ENCODE data around the gene GPR83.
A peak's percentile ranks its signal among the peaks of the same experiment; 100 is the strongest.
"Not testable (repeated sequence)": the region's sequence is repeated elsewhere in the genome, so short reads cannot be mapped to it uniquely, and the experiment has no call there.

Gene GPR83

GRCh38 chr11:94400839-94401772 lies at the start of gene GPR83:
Gene GPR83 (minus strand): TSS chr11:94401419. CDS start chr11:94401247, 172 bp downstream.
- no peak for DNase-seq

GRCh38 chr11:94450048-94450447 lies 48.8 kb upstream of the GPR83 start:
- DNase-seq = no peak

- no peak for DNase-seq
These were observed 48.2 kb upstream of the GPR83 start for GRCh38 chr11:94449437-94449836.

- DNase-seq = no peak
These were observed 47.8 kb upstream of the GPR83 start for GRCh38 chr11:94449029-94449428.

- peak; percentile 35 for DNase-seq
These were observed 45.9 kb upstream of the GPR83 start for GRCh38 chr11:94447149-94447548.

GRCh38 chr11:94445641-94446040 lies 44.4 kb upstream of the GPR83 start:
- DNase-seq = no peak

- no peak for DNase-seq
These were observed 31.8 kb upstream of the GPR83 start for GRCh38 chr11:94433049-94433448.

GRCh38 chr11:94424662-94425061 lies 23.4 kb upstream of the GPR83 start:
- no peak for DNase-seq

- no peak for DNase-seq
These were observed 22.8 kb upstream of the GPR83 start for GRCh38 chr11:94424011-94424410.

GRCh38 chr11:94423507-94423906 lies 22.3 kb upstream of the GPR83 start:
- no peak for DNase-seq

GRCh38 chr11:94418123-94418765 lies 17.0 kb upstream of the GPR83 start:
- DNase-seq = no peak

- DNase-seq = no peak
These were observed 16.3 kb upstream of the GPR83 start for GRCh38 chr11:94417386-94417987.

GRCh38 chr11:94405062-94405833 lies 4.0 kb upstream of the GPR83 start:
- no peak for DNase-seq

- no peak for DNase-seq
These were observed 1.1 kb upstream of the GPR83 start for GRCh38 chr11:94402355-94402754.

GRCh38 chr11:94401773-94402265 lies 600 bp upstream of the GPR83 start:
- no peak for DNase-seq

GRCh38 chr11:94400457-94400838 lies 771 bp downstream of the GPR83 start:
- no peak for DNase-seq

- DNase-seq = no peak
These were observed 1.2 kb downstream of the GPR83 start for GRCh38 chr11:94400050-94400449.

GRCh38 chr11:94398101-94398500 lies 3.1 kb downstream of the GPR83 start:
- DNase-seq = no peak

- DNase-seq = no peak
These were observed 4.9 kb downstream of the GPR83 start for GRCh38 chr11:94396282-94396681.

- not testable (repeated sequence) for DNase-seq
These were observed 9.3 kb downstream of the GPR83 start for GRCh38 chr11:94391937-94392336.

- no peak for DNase-seq
These were observed 21.6 kb downstream of the GPR83 start for GRCh38 chr11:94379613-94380012.

- no peak for DNase-seq
These were observed 24.4 kb downstream of the GPR83 start for GRCh38 chr11:94376841-94377240.

GRCh38 chr11:94370576-94370975 lies 30.6 kb downstream of the GPR83 start:
- DNase-seq = not testable (repeated sequence)
